ENCODE results near the gene PLCL2. TPM values are rescaled to one million over a fixed set of nuclear protein-coding genes. Genes with fewer than 3 reads are reported as not detected.
"Not testable (repeated sequence)": the region's sequence is repeated elsewhere in the genome, so short reads cannot be mapped to it uniquely, and the experiment has no call there.

The PLCL2 gene
- total RNA-seq, 4 donors from 2014 or later, result 4.1 to 9.1 (median 6.7) TPM

- DNase-seq (ENCODE audit: extremely low spot score), result no peak
- Histone ChIP-seq H3K9me3 (no peaks in the 10 kb centered on the region), H3K4me1 (peaks cover 0 to 11% (median 0%) of the 10 kb centered on the region in 4 donors), H3K4me3 (no peak overlapping the region), H3K36me3 (no peaks in the 10 kb centered on the region), H3K27ac (replicated peaks in 1 of 4) (no peak overlapping the region), H3K27me3 (no peaks in the 10 kb centered on the region)
- intact Hi-C loops (cut with DNase I), result no loop called here
- no peak for TF ChIP-seq EP300 (IDR thresholded peaks at IDR 0.05)
- no peak for TF ChIP-seq POLR2AphosphoS5 (IDR thresholded peaks at IDR 0.05)
- TF ChIP-seq POLR2A (IDR thresholded peaks at IDR 0.05; ENCODE audit: low read depth), result no peak
- TF ChIP-seq CTCF (IDR thresholded peaks at IDR 0.05), result no peak
Observed at GRCh38 chr3:16945330-16945729, 60.6 kb downstream of the PLCL2 start.

DNA sequence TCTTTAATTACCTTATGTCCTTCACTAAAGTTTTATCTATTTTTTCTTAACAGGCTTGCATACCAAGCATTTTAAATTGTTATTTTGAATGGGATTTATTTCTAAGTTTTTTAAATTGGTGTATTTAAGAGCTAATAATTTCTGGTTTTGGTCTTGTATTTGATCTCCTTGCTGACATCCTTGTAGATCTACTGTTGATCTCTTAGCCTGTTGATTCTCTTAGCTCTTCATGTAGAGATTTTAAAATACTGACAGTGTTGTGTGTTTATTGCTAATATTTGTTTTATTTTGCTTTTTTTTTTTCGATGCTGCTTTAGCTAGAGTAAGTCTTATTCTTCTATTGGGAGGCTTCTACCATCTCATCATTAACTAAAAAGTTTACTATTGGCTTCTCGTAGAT lies 65.5 kb downstream of the PLCL2 start:
- intact Hi-C loops (cut with DNase I), result no loop called here
- Histone ChIP-seq H3K27ac (replicated peaks in 1 of 4) (no peak overlapping the region), H3K36me3 (no peaks in the 10 kb centered on the region), H3K9me3 (no peaks in the 10 kb centered on the region), H3K4me3 (no peak overlapping the region), H3K27me3 (no peaks in the 10 kb centered on the region), H3K4me1 (peaks cover 0 to 3% (median 0%) of the 10 kb centered on the region in 4 donors)
- TF ChIP-seq CTCF (IDR thresholded peaks at IDR 0.05), result no peak
- no peak for TF ChIP-seq POLR2AphosphoS5 (IDR thresholded peaks at IDR 0.05)
- TF ChIP-seq EP300 (IDR thresholded peaks at IDR 0.05), result no peak
- WGBS, result 92% methylated on average over 2 of the region's 2 CpGs
- DNase-seq (ENCODE audit: extremely low spot score), result no peak

- no peaks in the 10 kb centered on the region for H3K9me3 ChIP-seq
- H3K36me3 ChIP-seq, result no peaks in the 10 kb centered on the region
- DNase-seq (ENCODE audit: extremely low spot score), result no peak
- WGBS, result 91% methylated on average over 1 of the region's 1 CpG
- no peak overlapping the region for H3K4me3 ChIP-seq
- intact Hi-C loops (cut with DNase I), result no loop called here
- no peak for TF ChIP-seq POLR2A (IDR thresholded peaks at IDR 0.05; ENCODE audit: low read depth)
- TF ChIP-seq POLR2AphosphoS5 (IDR thresholded peaks at IDR 0.05), result no peak
- no peak for TF ChIP-seq CTCF (IDR thresholded peaks at IDR 0.05)
- no peak for TF ChIP-seq EP300 (IDR thresholded peaks at IDR 0.05)
- H3K27ac ChIP-seq (replicated peaks in 1 of 4), result no peak overlapping the region
- peaks cover 0 to 3% (median 0%) of the 10 kb centered on the region in 4 donors for H3K4me1 ChIP-seq
- H3K27me3 ChIP-seq, result no peaks in the 10 kb centered on the region
Observed at GRCh38 chr3:16950845-16951244, 66.1 kb downstream of the PLCL2 start.

- WGBS, result 94% methylated on average over 2 of the region's 3 CpGs
- DNase-seq (ENCODE audit: extremely low spot score); H3K27me3 ChIP-seq; H3K4me3 ChIP-seq; H3K4me1 ChIP-seq; H3K27ac ChIP-seq (replicated peaks in 1 of 4); H3K36me3 ChIP-seq; H3K9me3 ChIP-seq; intact Hi-C loops (cut with DNase I): not testable (repeated sequence)
Observed at GRCh38 chr3:16957852-16958251, 73.1 kb downstream of the PLCL2 start.

GRCh38 chr3:16960125-16960524 lies 75.4 kb downstream of the PLCL2 start:
- Histone ChIP-seq H3K9me3 (no peaks in the 10 kb centered on the region), H3K4me3 (no peak overlapping the region), H3K4me1 (no peaks in the 10 kb centered on the region), H3K27ac (replicated peaks in 1 of 4) (no peak overlapping the region), H3K36me3 (no peaks in the 10 kb centered on the region), H3K27me3 (no peaks in the 10 kb centered on the region)
- no peak for DNase-seq (ENCODE audit: extremely low spot score)
- intact Hi-C loops (cut with DNase I), result no loop called here
- 86% methylated on average over 2 of the region's 2 CpGs for WGBS
- TF ChIP-seq POLR2AphosphoS5 (IDR thresholded peaks at IDR 0.05), result no peak
- TF ChIP-seq POLR2A (IDR thresholded peaks at IDR 0.05; ENCODE audit: low read depth), result no peak
- no peak for TF ChIP-seq EP300 (IDR thresholded peaks at IDR 0.05)
- no peak for TF ChIP-seq CTCF (IDR thresholded peaks at IDR 0.05)

Measured in esophagus muscularis mucosa (tissue), 4 donors.